Gastrocnemius medialis (tissue), 4 donors: ENCODE data around the gene ICAM5. TPM values are rescaled to one million over a fixed set of nuclear protein-coding genes. Genes with fewer than 3 reads are reported as not detected.
"Not testable (repeated sequence)": the region's sequence is repeated elsewhere in the genome, so short reads cannot be mapped to it uniquely, and the experiment has no call there.

ENCODE experiments used
- ATAC-seq, 2 donors: fragments of 150-250 bp; one replicate each; pipeline ENCODE4 v1.9.1; 2016
- DNase-seq, 2 donors: peaks; one replicate each; pipeline ENCODE4 v3.0.0-alpha.2; 2019
- H3K27ac ChIP-seq, 4 donors: fragments of 200-600 bp; sonication (generic); 1 replicate in 1 of 4; 2 replicates in 3 of 4; pipeline ENCODE4 v1.5.1; 2016 to 2018; ENCODE audit warnings: mild to moderate bottlenecking in 2 of 4, moderate library complexity in 1 of 4
- H3K27me3 ChIP-seq, 3 donors: fragments of 200-600 bp; sonication (generic) in 2 of 3; 1 replicate in 1 of 3; 2 replicates in 2 of 3; pipeline versions ENCODE4 v1.5.1 to v1.6.0; 2016 to 2019; ENCODE audit warnings: mild to moderate bottlenecking in 1 of 3, moderate library complexity in 1 of 3
- H3K36me3 ChIP-seq, 2 donors: fragments of 200-600 bp; sonication (generic) in 1 of 2; one replicate each; pipeline ENCODE4 v1.5.1; 2017 to 2018
- H3K4me1 ChIP-seq, 2 donors: fragments of 200-600 bp; sonication (generic) in 1 of 2; one replicate each; pipeline ENCODE4 v1.5.1; 2016 to 2017; ENCODE audit warnings: mild to moderate bottlenecking in 2 of 2
- H3K4me3 ChIP-seq, 4 donors: fragments of 200-600 bp; sonication (generic) in 3 of 4; 1 replicate in 1 of 4; 2 replicates in 3 of 4; pipeline ENCODE4 v1.5.1; 2016 to 2019; ENCODE audit warnings: mild to moderate bottlenecking in 2 of 4
- H3K9me3 ChIP-seq, 3 donors: fragments of 200-600 bp; sonication (generic) in 2 of 3; 1 replicate in 1 of 3; 2 replicates in 2 of 3; pipeline ENCODE4 v1.5.1; 2016 to 2019
- POLR2A ChIP-seq, 2 donors: fragments of 450-650 bp; IDR thresholded peaks; one replicate each; pipeline ENCODE4 v1.6.1; 2017; ENCODE audit warnings: antibody characterized with exemption in 2 of 2, mild to moderate bottlenecking in 2 of 2, moderate library complexity in 2 of 2
- in situ Hi-C, 4 donors: fragments of 200-750 bp; cut with MboI; loops; one replicate each; pipeline versions ENCODE4 v1.15.0 to v1.8.0; 2017; ENCODE audit warnings: low sequenced_read_pairs in 4 of 4
- intact Hi-C: fragments of 100-400 bp; cut with DNase I; formaldehyde crosslinking; loops from one replicate; pipeline ENCODE4 v1.15.1; 2023; ENCODE audit warnings: low total_unique reads
- total RNA-seq, 4 donors: library from RNA; depleted of rRNA; stranded (reverse); fragments of >200 nt; gene quantifications; one replicate each; pipeline versions ENCODE4 v1.1.0 to v1.2.3, GENCODE V29; 2016
- TF ChIP-seq, protein P1 (sequence below), 5 experiments: fragments of 450-650 bp in 3 of 5; fragments of 200-600 bp in 2 of 5; sonication (generic) in 2 of 5; IDR thresholded peaks in 4 of 5; conservative IDR thresholded peaks in 1 of 5; 1 replicate in 4 of 5; 2 replicates in 1 of 5; pipeline ENCODE4 v1.5.1; 2016 to 2019; ENCODE audit warnings: antibody characterized with exemption in 5 of 5, mild to moderate bottlenecking in 3 of 5, moderate library complexity in 3 of 5

The ICAM5 gene
- total RNA-seq, 4 donors from 2014 or later: not detected

DNA sequence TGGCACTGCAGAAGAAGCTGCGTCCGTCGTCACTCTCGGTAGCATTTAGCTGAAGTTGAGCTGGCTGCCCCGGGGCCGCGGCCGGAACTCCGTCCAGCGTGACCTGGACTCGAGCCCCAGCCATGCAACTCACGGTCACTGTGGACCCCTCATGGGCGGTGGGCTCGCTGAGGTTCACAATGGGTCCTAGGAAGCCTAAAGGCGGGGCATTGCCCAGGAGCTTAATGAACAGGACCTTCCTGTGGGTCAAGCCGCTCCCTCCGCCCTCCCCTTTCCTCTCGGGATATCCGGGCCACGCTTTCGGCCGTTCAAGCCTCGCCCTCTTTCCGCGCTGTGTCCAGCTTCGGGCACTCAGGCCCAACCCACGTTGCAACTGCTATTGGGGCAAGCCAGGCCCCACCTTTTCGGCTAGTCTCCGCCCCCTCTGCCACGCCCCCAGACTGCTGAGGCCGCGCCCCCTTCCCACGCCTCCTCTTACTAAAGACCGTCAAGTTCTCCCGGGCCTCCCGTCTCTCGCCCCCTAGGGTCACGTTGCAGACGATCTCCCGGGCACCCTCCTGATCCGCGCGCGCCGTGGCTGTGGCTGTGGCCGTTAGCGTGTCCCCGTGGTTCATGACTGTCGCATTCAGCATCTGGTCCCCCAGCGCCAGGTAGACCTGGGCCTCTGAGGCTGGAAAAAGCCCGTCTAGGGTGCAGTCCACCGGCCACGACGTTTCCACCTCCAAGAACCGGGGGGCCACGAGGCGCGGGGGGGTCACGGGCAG, 45.0 kb downstream of the ICAM5 start:
- H3K4me3 ChIP-seq: peak overlapping the region; percentile 69 to 96 (median 88)
- no peaks in the 10 kb centered on the region for H3K9me3 ChIP-seq
- peak overlapping the region; percentile 90 to 98 (median 95) for H3K27ac ChIP-seq
- intact Hi-C loops (loop anchor here (5.0 to 10.0 kb wide), 3 partner anchors 62 to 500 kb away; partner anchors contain the start of genes EIF3G, ICAM1, P2RY11 and PIN1), in situ Hi-C loops (no loop called here)
- ATAC-seq (peak; percentile 83 to 87), DNase-seq (peak; percentile 93 to 94)
- H3K27me3 ChIP-seq: no peaks in the 10 kb centered on the region
- H3K4me1 ChIP-seq: peaks cover 18 to 23% of the 10 kb centered on the region in 2 donors
- TF ChIP-seq, protein P1, sequence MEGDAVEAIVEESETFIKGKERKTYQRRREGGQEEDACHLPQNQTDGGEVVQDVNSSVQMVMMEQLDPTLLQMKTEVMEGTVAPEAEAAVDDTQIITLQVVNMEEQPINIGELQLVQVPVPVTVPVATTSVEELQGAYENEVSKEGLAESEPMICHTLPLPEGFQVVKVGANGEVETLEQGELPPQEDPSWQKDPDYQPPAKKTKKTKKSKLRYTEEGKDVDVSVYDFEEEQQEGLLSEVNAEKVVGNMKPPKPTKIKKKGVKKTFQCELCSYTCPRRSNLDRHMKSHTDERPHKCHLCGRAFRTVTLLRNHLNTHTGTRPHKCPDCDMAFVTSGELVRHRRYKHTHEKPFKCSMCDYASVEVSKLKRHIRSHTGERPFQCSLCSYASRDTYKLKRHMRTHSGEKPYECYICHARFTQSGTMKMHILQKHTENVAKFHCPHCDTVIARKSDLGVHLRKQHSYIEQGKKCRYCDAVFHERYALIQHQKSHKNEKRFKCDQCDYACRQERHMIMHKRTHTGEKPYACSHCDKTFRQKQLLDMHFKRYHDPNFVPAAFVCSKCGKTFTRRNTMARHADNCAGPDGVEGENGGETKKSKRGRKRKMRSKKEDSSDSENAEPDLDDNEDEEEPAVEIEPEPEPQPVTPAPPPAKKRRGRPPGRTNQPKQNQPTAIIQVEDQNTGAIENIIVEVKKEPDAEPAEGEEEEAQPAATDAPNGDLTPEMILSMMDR (IDR thresholded peaks at IDR 0.05 in 4 of 5, conservative IDR thresholded peaks at IDR 0.05 in 1 of 5): peak in 1 of 5 experiments; percentile 19
- peak; percentile 65 for TF ChIP-seq POLR2A (IDR thresholded peaks at IDR 0.05)
- peaks cover 0 to 9% of the 10 kb centered on the region in 2 donors for H3K36me3 ChIP-seq

DNA sequence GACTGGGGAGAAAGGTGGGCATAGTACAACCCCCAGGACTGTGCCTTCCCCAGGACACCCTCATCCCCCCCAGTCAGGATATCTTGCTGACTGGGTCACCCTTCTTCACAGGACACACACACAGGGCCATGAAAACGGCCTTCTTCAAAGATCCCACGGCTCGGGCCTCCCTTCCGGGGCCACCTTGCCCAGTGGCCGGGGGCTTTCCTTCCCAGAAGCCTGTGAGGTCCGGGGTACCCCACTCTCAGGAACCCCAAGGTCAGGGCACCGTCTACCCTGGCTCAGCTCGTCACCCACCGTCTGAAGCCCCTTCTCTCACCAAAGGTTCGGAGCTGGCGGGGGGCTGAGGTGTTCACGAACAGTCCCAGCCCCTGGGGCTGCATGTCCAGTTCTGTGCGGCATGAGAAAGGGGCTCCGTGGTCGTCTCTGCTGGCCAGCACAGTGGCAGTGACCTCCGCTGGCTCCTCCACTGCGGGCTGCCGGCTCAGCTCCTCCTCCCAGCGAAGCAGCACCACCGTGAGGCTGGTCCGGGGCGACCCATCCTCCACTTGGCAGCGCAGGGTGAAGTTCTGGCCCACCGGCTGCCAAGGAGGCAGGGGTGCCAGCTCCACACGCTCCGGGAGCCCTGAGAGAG, 45.7 kb downstream of the ICAM5 start:
- Histone ChIP-seq H3K36me3 (peaks cover 0 to 2% of the 10 kb centered on the region in 2 donors), H3K4me1 (peaks cover 18 to 23% of the 10 kb centered on the region in 2 donors), H3K27me3 (no peaks in the 10 kb centered on the region), H3K4me3 (peak overlapping the region; percentile 69 to 96 (median 88)), H3K27ac (peak overlapping the region; percentile 90 to 98 (median 95)), H3K9me3 (no peaks in the 10 kb centered on the region)
- DNase-seq (no peak), ATAC-seq (no peak)
- in situ Hi-C loops (no loop called here), intact Hi-C loops (loop anchor here (10.0 kb wide), 2 partner anchors 221 to 501 kb away; partner anchors contain the start of genes EIF3G, P2RY11 and PIN1)
- TF ChIP-seq POLR2A (IDR thresholded peaks at IDR 0.05): no peak
- TF ChIP-seq, protein P1 (IDR thresholded peaks at IDR 0.05 in 4 of 5, conservative IDR thresholded peaks at IDR 0.05 in 1 of 5): no peak

DNA sequence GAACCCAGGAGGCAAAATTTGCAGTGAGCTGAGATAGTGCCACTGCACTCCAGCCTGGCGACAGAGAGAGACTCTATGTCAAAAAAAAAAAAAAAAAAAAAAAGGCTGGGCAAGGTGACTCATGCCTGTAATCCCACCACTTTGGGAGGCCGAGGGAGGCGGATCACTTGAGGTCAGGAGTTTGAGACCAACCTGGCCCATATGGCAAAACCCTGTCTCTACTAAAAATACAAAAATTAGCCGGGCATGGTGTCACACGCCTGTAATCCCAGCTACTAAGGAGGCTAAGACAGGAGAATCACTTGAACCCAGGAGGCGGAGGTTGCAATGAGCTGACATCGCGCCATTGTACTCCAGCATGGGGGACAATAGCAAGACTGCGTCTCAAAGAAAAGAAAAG, 47.0 kb downstream of the ICAM5 start:
- ATAC-seq, H3K9me3 ChIP-seq, H3K4me3 ChIP-seq, H3K27ac ChIP-seq, DNase-seq, H3K27me3 ChIP-seq, in situ Hi-C loops, H3K36me3 ChIP-seq: not testable (repeated sequence)
- intact Hi-C loops: loop anchor here (10.0 kb wide), 2 partner anchors 222 to 502 kb away; partner anchors contain the start of genes EIF3G, P2RY11 and PIN1
- peaks cover 18 to 22% of the 10 kb centered on the region in 2 donors for H3K4me1 ChIP-seq

DNA sequence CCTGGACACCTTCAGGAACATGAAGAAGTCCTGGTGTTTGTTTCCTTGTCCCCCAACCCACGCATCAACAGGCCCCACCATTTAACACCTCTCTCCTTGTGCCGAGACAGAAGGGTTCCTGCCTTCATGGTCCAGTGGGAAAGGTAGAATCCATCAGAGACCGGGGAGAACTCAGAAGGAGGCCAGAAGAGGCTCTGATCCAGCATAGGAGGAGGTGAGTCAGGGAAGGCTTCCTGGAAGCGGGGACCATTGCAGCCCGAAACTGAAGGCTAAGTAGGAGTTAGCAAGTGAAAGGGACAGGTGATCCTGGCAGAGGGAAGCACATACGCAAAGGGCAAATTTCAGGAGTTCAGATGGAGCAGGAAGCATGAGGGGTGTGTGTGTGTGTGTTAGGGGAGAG, 49.2 kb downstream of the ICAM5 start:
- ATAC-seq (no peak), DNase-seq (no peak)
- H3K4me1 ChIP-seq: peaks cover 7% of the 10 kb centered on the region in 2 donors
- in situ Hi-C loops (no loop called here), intact Hi-C loops (loop anchor here (10.0 kb wide), 2 partner anchors 224 to 504 kb away; partner anchors contain the start of genes EIF3G, P2RY11 and PIN1)
- no peaks in the 10 kb centered on the region for H3K27me3 ChIP-seq
- no peaks in the 10 kb centered on the region for H3K36me3 ChIP-seq
- no peak overlapping the region for H3K4me3 ChIP-seq
- TF ChIP-seq POLR2A (IDR thresholded peaks at IDR 0.05): no peak
- TF ChIP-seq, protein P1 (IDR thresholded peaks at IDR 0.05 in 4 of 5, conservative IDR thresholded peaks at IDR 0.05 in 1 of 5): no peak
- no peaks in the 10 kb centered on the region for H3K9me3 ChIP-seq
- H3K27ac ChIP-seq: no peak overlapping the region
